PC-9 (cell line): ENCODE results near the gene ENO1. TPM values are rescaled to one million over a fixed set of nuclear protein-coding genes. Genes with fewer than 3 reads are reported as not detected.

Experiments
- BruUV-seq: library from RNA; stranded (reverse); fragments of 400-500 nt; replicated peaks from 2 replicates; lab custom pipeline; 2021; lab: Mats Ljungman, UMichigan
- CTCF ChIA-PET: fragments of 300-600 bp; sonication (Branson Sonifier 250); formaldehyde crosslinking; loops from one replicate; lab custom pipeline; 2022; ENCODE audit warnings: antibody characterized with exemption; lab: Charles Lee
- POLR2A ChIA-PET: fragments of 300-600 bp; sonication (Branson Sonifier 250); formaldehyde crosslinking; loops from one replicate; lab custom pipeline; 2022; ENCODE audit warnings: antibody characterized with exemption; ENCODE audit not compliant: unreplicated experiment; lab: Charles Lee
- DNase-seq, 2 experiments: peaks; one replicate each; pipeline versions ENCODE4 v3.0.0 to v3.0.0-alpha.2; 2015 to 2022; ENCODE audit warnings: mixed read lengths in 1 of 2
- H2AFZ ChIP-seq: fragments of 200-600 bp; sonication (generic); 2 replicates; pipeline ENCODE4 v1.8.1; 2017; ENCODE audit warnings: antibody characterized with exemption
- H3F3A ChIP-seq: fragments of 200-600 bp; sonication (generic); 2 replicates; pipeline ENCODE4 v1.8.1; 2017; ENCODE audit warnings: antibody characterized with exemption, mild to moderate bottlenecking, low read depth; ENCODE audit not compliant: insufficient read depth
- H3K27ac ChIP-seq: fragments of 200-600 bp; sonication (generic); 2 replicates; pipeline ENCODE4 v1.6.1; 2016; ENCODE audit warnings: mixed run types
- H3K27me3 ChIP-seq: fragments of 200-600 bp; sonication (generic); 2 replicates; pipeline ENCODE4 v1.6.1; 2016; ENCODE audit warnings: low read depth, mixed run types; ENCODE audit not compliant: insufficient read depth
- H3K36me3 ChIP-seq: fragments of 200-600 bp; sonication (generic); 2 replicates; pipeline ENCODE4 v1.6.1; 2016; ENCODE audit warnings: low read depth, mixed run types
- H3K4me1 ChIP-seq: fragments of 200-600 bp; sonication (generic); replicated peaks from 2 replicates; pipeline ENCODE4 v1.6.1; 2016; ENCODE audit warnings: mixed run types; ENCODE audit not compliant: insufficient read depth
- H3K4me2 ChIP-seq: fragments of 200-600 bp; sonication (generic); 2 replicates; pipeline ENCODE4 v1.6.1; 2017; ENCODE audit warnings: mixed run types
- H3K4me3 ChIP-seq: fragments of 200-600 bp; sonication (generic); 2 replicates; pipeline ENCODE4 v1.6.1; 2016; ENCODE audit warnings: mixed run types
- H3K79me2 ChIP-seq: fragments of 200-600 bp; sonication (generic); 2 replicates; pipeline ENCODE4 v1.6.1; 2017; ENCODE audit warnings: low read depth, mixed run types
- H3K9me2 ChIP-seq: fragments of 200-600 bp; sonication (generic); 2 replicates; pipeline ENCODE4 v1.8.1; 2017; ENCODE audit warnings: mild to moderate bottlenecking; ENCODE audit not compliant: insufficient read depth
- H3K9me3 ChIP-seq: fragments of 200-600 bp; sonication (generic); 2 replicates; pipeline ENCODE4 v1.8.1; 2016; ENCODE audit warnings: low read depth; ENCODE audit not compliant: insufficient read depth
- H4K20me1 ChIP-seq: fragments of 200-600 bp; sonication (generic); 2 replicates; pipeline ENCODE4 v1.8.1; 2017; ENCODE audit not compliant: insufficient read depth
- EZH2 ChIP-seq: fragments of 200-600 bp; sonication (generic); IDR thresholded peaks from 2 replicates; pipeline ENCODE4 v1.8.0; 2017; ENCODE audit warnings: antibody characterized with exemption, low read depth
- intact Hi-C: fragments of 100-400 bp; cut with micrococcal nuclease; formaldehyde crosslinking; loops from one replicate; pipeline ENCODE4 v1.10.0; 2022; ENCODE audit not compliant: unreplicated experiment
- total RNA-seq: library from RNA; stranded (reverse); gene quantifications from 2 replicates; pipeline ENCODE4 v1.2.3, GENCODE V29; 2021
- TF ChIP-seq, protein P1 (sequence below): fragments of 200-600 bp; sonication (generic); conservative IDR thresholded peaks from 2 replicates; pipeline ENCODE4 v1.6.1; 2017; ENCODE audit warnings: mixed run types, antibody characterized with exemption, mild to moderate bottlenecking, moderate library complexity

Gene ENO1
- total RNA-seq, 1 experiment from 2014 or later, result 1,902 TPM

DNA sequence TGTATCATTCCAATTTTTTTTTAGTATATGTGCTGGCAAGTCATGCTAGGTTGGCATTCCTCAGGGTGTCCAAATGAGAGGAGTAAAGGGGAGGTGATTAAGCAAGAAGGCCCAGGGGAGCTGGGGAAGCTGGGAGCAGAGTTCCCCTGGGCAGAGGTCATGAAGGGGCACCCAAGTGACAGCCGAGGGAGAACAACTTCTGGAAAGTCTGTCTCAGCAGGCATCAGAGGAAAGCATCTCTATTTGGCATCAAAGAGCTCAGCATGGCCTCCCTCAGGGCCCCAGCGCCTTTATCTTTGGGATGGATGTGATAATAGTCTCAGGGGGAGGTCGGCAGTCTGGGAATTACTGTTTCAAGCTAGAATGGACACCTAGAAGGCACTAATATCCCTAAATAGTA, 5.0 kb upstream of the ENO1 start:
- peaks cover 21% of the 10 kb centered on the region for H3F3A ChIP-seq
- CTCF ChIA-PET, result no interaction called here
- intact Hi-C loops, result no loop called here
- H3K27ac ChIP-seq, result no peak overlapping the region
- peaks cover 17% of the 10 kb centered on the region for H3K4me1 ChIP-seq
- BruUV-seq, result no TSS peak
- no peak for DNase-seq
- H3K79me2 ChIP-seq, result no peaks in the 10 kb centered on the region; the same call in 1 of the 2 replicates
- no peak overlapping the region for H3K4me2 ChIP-seq
- H2AFZ ChIP-seq, result no peak overlapping the region
- H3K9me2 ChIP-seq, result no peaks in the 10 kb centered on the region
- TF ChIP-seq, protein P1, sequence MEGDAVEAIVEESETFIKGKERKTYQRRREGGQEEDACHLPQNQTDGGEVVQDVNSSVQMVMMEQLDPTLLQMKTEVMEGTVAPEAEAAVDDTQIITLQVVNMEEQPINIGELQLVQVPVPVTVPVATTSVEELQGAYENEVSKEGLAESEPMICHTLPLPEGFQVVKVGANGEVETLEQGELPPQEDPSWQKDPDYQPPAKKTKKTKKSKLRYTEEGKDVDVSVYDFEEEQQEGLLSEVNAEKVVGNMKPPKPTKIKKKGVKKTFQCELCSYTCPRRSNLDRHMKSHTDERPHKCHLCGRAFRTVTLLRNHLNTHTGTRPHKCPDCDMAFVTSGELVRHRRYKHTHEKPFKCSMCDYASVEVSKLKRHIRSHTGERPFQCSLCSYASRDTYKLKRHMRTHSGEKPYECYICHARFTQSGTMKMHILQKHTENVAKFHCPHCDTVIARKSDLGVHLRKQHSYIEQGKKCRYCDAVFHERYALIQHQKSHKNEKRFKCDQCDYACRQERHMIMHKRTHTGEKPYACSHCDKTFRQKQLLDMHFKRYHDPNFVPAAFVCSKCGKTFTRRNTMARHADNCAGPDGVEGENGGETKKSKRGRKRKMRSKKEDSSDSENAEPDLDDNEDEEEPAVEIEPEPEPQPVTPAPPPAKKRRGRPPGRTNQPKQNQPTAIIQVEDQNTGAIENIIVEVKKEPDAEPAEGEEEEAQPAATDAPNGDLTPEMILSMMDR, result no peak
- TF ChIP-seq EZH2, result no peak
- POLR2A ChIA-PET, result interaction anchor here (0.6 to 0.7 kb wide), 2 partner anchors 9 to 25 kb away, joined by 3 to 6 read pairs; no protein-coding TSS in a partner anchor
- H4K20me1 ChIP-seq, result no peaks in the 10 kb centered on the region
- H3K27me3 ChIP-seq, result no peaks in the 10 kb centered on the region
- H3K36me3 ChIP-seq, result no peaks in the 10 kb centered on the region
- H3K4me3 ChIP-seq, result no peak overlapping the region
- H3K9me3 ChIP-seq, result no peaks in the 10 kb centered on the region

- Histone ChIP-seq H3K4me2 (peak overlapping the region; percentile 85), H3K27ac (peak overlapping the region; percentile 96), H3K9me3 (no peaks in the 10 kb centered on the region), H3K4me1 (peaks cover 30% of the 10 kb centered on the region), H2AFZ (no peak overlapping the region), H3K9me2 (no peaks in the 10 kb centered on the region), H3K36me3 (peaks cover 23% of the 10 kb centered on the region), H3F3A (peaks cover 53% of the 10 kb centered on the region), H4K20me1 (peaks cover 26% of the 10 kb centered on the region), H3K79me2 (peaks cover 34% of the 10 kb centered on the region), H3K27me3 (no peaks in the 10 kb centered on the region), H3K4me3 (peak overlapping the region; percentile 91; the same call in 1 of the 2 replicates)
- CTCF ChIA-PET, result interaction anchor here (0.6 to 1.1 kb wide), 3 partner anchors 19 to 54 kb away, joined by 4 to 8 read pairs (median 6); no protein-coding TSS in a partner anchor
- intact Hi-C loops, result loop anchor here (1.0 kb wide), 2 partner anchors 10 to 23 kb away; no protein-coding TSS in a partner anchor
- POLR2A ChIA-PET, result interaction anchor here (0.7 kb wide), 1 partner anchor 184 kb away, joined by 3 read pairs; no protein-coding TSS in a partner anchor
- BruUV-seq, result TSS peak; percentile 53
- TF ChIP-seq EZH2, result no peak
- TF ChIP-seq, protein P1, result no peak
- peak; percentile 61 to 87 for DNase-seq
Observed at GRCh38 chr1:8879922-8880676, 1.6 kb upstream of the ENO1 start.

DNA sequence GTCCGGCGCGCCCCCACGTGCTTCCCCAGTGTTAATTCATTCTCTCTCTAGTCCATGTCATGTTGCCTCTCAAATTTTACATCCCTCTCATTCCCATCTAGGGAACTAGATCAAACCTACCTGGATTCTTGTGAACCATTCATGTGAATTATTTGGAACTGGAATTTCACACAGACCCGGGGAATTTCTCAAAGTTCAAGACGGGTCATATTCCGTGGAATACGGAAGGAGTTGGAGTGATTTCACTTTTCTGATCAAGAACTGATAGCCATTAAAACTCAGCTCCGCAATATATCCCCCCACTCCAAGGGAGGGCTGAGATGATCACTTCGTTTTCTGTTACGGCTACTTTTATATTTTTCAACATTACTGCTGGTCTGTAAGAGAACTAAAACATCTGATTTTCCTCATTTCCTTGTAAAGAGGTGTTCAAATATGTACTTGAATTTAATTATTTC, 1.0 kb upstream of the ENO1 start:
- H3K9me3 ChIP-seq, result no peaks in the 10 kb centered on the region
- H3K36me3 ChIP-seq, result peaks cover 23% of the 10 kb centered on the region
- peaks cover 36% of the 10 kb centered on the region for H3K4me1 ChIP-seq
- TF ChIP-seq, protein P1, result no peak; the same call in 1 of the 2 replicates
- no peak for TF ChIP-seq EZH2
- ChIA-PET POLR2A (interaction anchor here (0.5 kb wide), 1 partner anchor 30 kb away, joined by 5 read pairs; no protein-coding TSS in a partner anchor), CTCF (interaction anchor here (0.6 to 1.1 kb wide), 3 partner anchors 18 to 53 kb away, joined by 4 to 8 read pairs (median 6); no protein-coding TSS in a partner anchor)
- intact Hi-C loops, result no loop called here
- no peaks in the 10 kb centered on the region for H3K9me2 ChIP-seq
- H3K27ac ChIP-seq, result peak overlapping the region; percentile 96
- H3K4me3 ChIP-seq, result peak overlapping the region; percentile 91; the same call in 1 of the 2 replicates
- H3K4me2 ChIP-seq, result peak overlapping the region; percentile 85
- no peak overlapping the region; the same call in 1 of the 2 replicates for H2AFZ ChIP-seq
- no TSS peak for BruUV-seq
- no peaks in the 10 kb centered on the region for H3K27me3 ChIP-seq
- peaks cover 33% of the 10 kb centered on the region for H4K20me1 ChIP-seq
- H3K79me2 ChIP-seq, result peaks cover 40% of the 10 kb centered on the region
- no peak for DNase-seq
- peaks cover 59% of the 10 kb centered on the region for H3F3A ChIP-seq
